Measurements from ENCODE around the gene PBRM1. TPM values are rescaled to one million over a fixed set of nuclear protein-coding genes. Genes with fewer than 3 reads are reported as not detected.

Gene PBRM1
- total RNA-seq, 1 experiment from 2014 or later, result 74.2 TPM

DNA sequence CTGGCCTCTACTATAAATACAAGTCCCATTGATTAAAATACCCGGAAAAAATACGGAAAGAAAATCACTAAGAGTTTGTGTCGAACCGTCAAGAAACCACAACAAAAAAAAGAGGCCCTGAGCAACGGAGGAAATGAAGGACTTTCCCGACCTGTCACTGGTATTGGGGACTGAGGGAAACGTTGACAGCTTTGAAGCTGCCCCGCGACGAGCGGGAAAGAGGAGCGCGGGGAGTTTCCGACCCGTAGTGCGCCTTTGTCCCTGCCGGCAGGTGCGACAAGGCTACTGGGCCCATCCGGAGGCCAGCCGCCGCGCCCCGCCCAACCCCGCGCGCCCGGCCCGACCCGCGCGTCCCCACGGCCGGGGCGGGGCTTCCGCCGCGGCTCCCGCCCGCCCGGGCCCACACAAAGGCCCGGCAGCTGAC, 416 bp downstream of the PBRM1 start:
- peak overlapping the region; percentile 75 for H3K4me2 ChIP-seq (ENCODE audit: insufficient read depth, insufficient read length, low read length)
- no peak for TF ChIP-seq CTCF (conservative IDR thresholded peaks at IDR 0.05)
- peaks cover 16% of the 10 kb centered on the region for H3K79me1 ChIP-seq (ENCODE audit: insufficient read depth, low read depth, low read length, poor library complexity, severe bottlenecking)
- no peak overlapping the region for H3K27ac ChIP-seq (ENCODE audit: insufficient read length, low read depth, low read length)
- peaks cover 3% of the 10 kb centered on the region; the same call in 1 of the 2 replicates for H3K27me3 Mint-ChIP-seq (ENCODE audit: low read depth)
- H3K4me1 ChIP-seq (ENCODE audit: insufficient read depth, low read length), result no peaks in the 10 kb centered on the region
- H3K18ac ChIP-seq (ENCODE audit: insufficient read length, low read depth, low read length), result no peak overlapping the region
- H2BK120ac ChIP-seq (ENCODE audit: low read depth, low read length, poor library complexity, severe bottlenecking), result no peak overlapping the region
- no peak overlapping the region for H2BK20ac ChIP-seq (ENCODE audit: low read depth, low read length, poor library complexity, severe bottlenecking)
- no peaks in the 10 kb centered on the region for H3K27me3 ChIP-seq (ENCODE audit: insufficient read depth, low read length)
- no peaks in the 10 kb centered on the region for H4K20me1 ChIP-seq (ENCODE audit: control insufficient read depth, insufficient read depth, insufficient read length)
- no peak overlapping the region for H3K56ac ChIP-seq (ENCODE audit: insufficient read length, low read depth, low read length)
- no peak overlapping the region for H2BK12ac ChIP-seq (ENCODE audit: insufficient read length, low read depth, low read length)
- H3K4me1 Mint-ChIP-seq, result peaks cover 26 to 27% of the 10 kb centered on the region in 2 experiments
- H4K5ac ChIP-seq (ENCODE audit: insufficient read length, low read depth, low read length), result no peak overlapping the region
- H2AFZ ChIP-seq (ENCODE audit: low read length), result no peak overlapping the region
- peak overlapping the region; percentile 77 to 98 (median 88) for H3K27ac Mint-ChIP-seq
- H3K36me3 Mint-ChIP-seq (ENCODE audit: insufficient read depth in 1 of 3, low read depth in 3 of 3), result peaks cover 44 to 51% (median 50%) of the 10 kb centered on the region in 3 experiments
- H3K9ac ChIP-seq (ENCODE audit: extremely low read depth, insufficient read length, low read length), result peak overlapping the region; percentile 89
- H3K9me3 ChIP-seq (ENCODE audit: control insufficient read depth, low read depth, low read length), result no peaks in the 10 kb centered on the region
- no peak overlapping the region for H4K91ac ChIP-seq (ENCODE audit: insufficient read length, low read depth, low read length)
- peak overlapping the region; percentile 96; the same call in 1 of the 2 replicates for H3K14ac ChIP-seq (ENCODE audit: insufficient read depth, low read length)
- H2AK5ac ChIP-seq (ENCODE audit: insufficient read length, low read length), result no peak overlapping the region
- H4K8ac ChIP-seq (replicated peaks; ENCODE audit: insufficient read length, low read depth, low read length), result no peak overlapping the region
- no peak overlapping the region for H3K4ac ChIP-seq (ENCODE audit: low read depth, low read length)
- H3K4me3 Mint-ChIP-seq, result peak overlapping the region; percentile 93 to 99
- no peak overlapping the region for H2BK15ac ChIP-seq (ENCODE audit: low read depth, low read length)
- WGBS (ENCODE audit: extremely low coverage, insufficient read length, low lambda C conversion rate), result no CpG with 5 or more reads among the region's 41 CpGs
- H3K9me3 Mint-ChIP-seq, result no peaks in the 10 kb centered on the region
- H3K79me2 ChIP-seq (ENCODE audit: insufficient read depth, low read length), result peaks cover 12% of the 10 kb centered on the region; the same call in 1 of the 2 replicates
- H3T11ph ChIP-seq (ENCODE audit: low read length), result no peak overlapping the region
- H2BK5ac ChIP-seq (ENCODE audit: insufficient read length, low read length), result no peak overlapping the region
- H3K23ac ChIP-seq (ENCODE audit: insufficient read length, low read depth, low read length), result no peak overlapping the region
- peak; percentile 84 for DNase-seq
- H3K23me2 ChIP-seq (ENCODE audit: insufficient read length, low read depth, low read length, poor library complexity, severe bottlenecking), result peaks cover 3% of the 10 kb centered on the region

Data from H9 (cell line).